H1 (cell line): ENCODE results near the gene CACUL1. TPM values are rescaled to one million over a fixed set of nuclear protein-coding genes. Genes with fewer than 3 reads are reported as not detected.
A peak's percentile ranks its signal among the peaks of the same experiment; 100 is the strongest.

ENCODE experiments used
- CTCF ChIA-PET: fragments of 300-600 bp; sonication (Branson Sonifier 250); formaldehyde crosslinking; loops from one replicate; lab custom pipeline; 2021; ENCODE audit not compliant: partially characterized antibody; lab: Charles Lee
- POLR2A ChIA-PET: fragments of 300-600 bp; sonication (Branson Sonifier 250); formaldehyde crosslinking; loops from one replicate; lab custom pipeline; 2021; ENCODE audit warnings: inconsistent platforms; ENCODE audit not compliant: partially characterized antibody; lab: Charles Lee
- DNase-seq, 2 experiments: peaks; one replicate each; pipeline versions ENCODE4 v3.0.0 to v3.0.0-alpha.2; 2010 to 2022; ENCODE audit warnings: low spot score in 2 of 2, low read depth in 1 of 2, mixed read lengths in 1 of 2
- FAIRE-seq: peaks from 2 replicates; lab custom pipeline; 2011; peaks lifted over from hg19 to GRCh38; lab: Jason Lieb, UNC
- H2AFZ ChIP-seq: 2 replicates; pipeline ENCODE4 v1.8.1; 2012; ENCODE audit warnings: low read length, inconsistent platforms
- H2AK5ac ChIP-seq: 2 replicates; pipeline ENCODE4 v1.6.1; 2013; ENCODE audit warnings: low read depth, low read length
- H2BK120ac ChIP-seq: replicated peaks from 2 replicates; pipeline ENCODE3; 2013; ENCODE audit warnings: low read depth, low read length, inconsistent platforms
- H2BK12ac ChIP-seq: 2 replicates; pipeline ENCODE4 v1.6.1; 2013; ENCODE audit warnings: low read depth, low read length
- H2BK15ac ChIP-seq: 2 replicates; pipeline ENCODE4 v1.6.1; 2013; ENCODE audit warnings: low read length
- H2BK20ac ChIP-seq: 2 replicates; pipeline ENCODE4 v1.6.1; 2013; ENCODE audit warnings: low read length
- H2BK5ac ChIP-seq: 2 replicates; pipeline ENCODE4 v1.6.1; 2013; ENCODE audit warnings: low read depth, low read length
- H3K14ac ChIP-seq: 2 replicates; pipeline ENCODE4 v1.6.1; 2013; ENCODE audit warnings: inconsistent platforms; ENCODE audit not compliant: insufficient read length
- H3K18ac ChIP-seq: 2 replicates; pipeline ENCODE4 v1.6.1; 2013; ENCODE audit warnings: low read length; ENCODE audit errors: extremely low read depth
- H3K23ac ChIP-seq: 2 replicates; pipeline ENCODE4 v1.6.1; 2013; ENCODE audit warnings: inconsistent platforms; ENCODE audit not compliant: insufficient read length
- H3K23me2 ChIP-seq: 2 replicates; pipeline ENCODE4 v1.6.1; 2013; ENCODE audit warnings: low read depth, low read length
- H3K27ac ChIP-seq: 2 replicates; pipeline ENCODE4 v1.6.1; 2011; ENCODE audit warnings: low read depth, low read length, inconsistent platforms
- H3K27me3 ChIP-seq, 4 experiments: replicated peaks in 1 of 4; 1 replicate in 1 of 4; 2 replicates in 3 of 4; pipeline versions ENCODE4 v1.6.1 to v1.8.1; 2011 to 2013; ENCODE audit warnings: low read length in 3 of 4, mild to moderate bottlenecking in 3 of 4, inconsistent platforms in 2 of 4, mixed read lengths in 2 of 4, moderate library complexity in 1 of 4; ENCODE audit not compliant: control insufficient read depth in 3 of 4, insufficient read depth in 3 of 4; ENCODE audit errors: extremely low read depth in 1 of 4
- H3K36me3 ChIP-seq, 4 experiments: 2 replicates each; pipeline versions ENCODE4 v1.6.1 to v1.8.1; 2011 to 2013; ENCODE audit warnings: mild to moderate bottlenecking in 4 of 4, low read length in 3 of 4, moderate library complexity in 2 of 4, control low read depth in 1 of 4, inconsistent platforms in 1 of 4; ENCODE audit not compliant: insufficient read depth in 4 of 4, control insufficient read depth in 2 of 4
- H3K4ac ChIP-seq: replicated peaks from 2 replicates; pipeline ENCODE3; 2013; ENCODE audit warnings: low read length, low read depth, mixed read lengths, inconsistent platforms; ENCODE audit not compliant: insufficient read length
- H3K4me1 ChIP-seq, 4 experiments: replicated peaks in 1 of 4; 1 replicate in 1 of 4; 2 replicates in 3 of 4; pipeline versions ENCODE4 v1.6.1 to v1.8.1; 2011 to 2013; ENCODE audit warnings: low read length in 3 of 4, inconsistent platforms in 2 of 4, mixed read lengths in 1 of 4; ENCODE audit not compliant: insufficient read depth in 4 of 4, control insufficient read depth in 3 of 4
- H3K4me2 ChIP-seq, 2 experiments: 2 replicates each; pipeline versions ENCODE4 v1.6.1 to v1.8.1; 2011 to 2013; ENCODE audit warnings: low read depth in 2 of 2, low read length in 2 of 2, control low read depth in 1 of 2, inconsistent platforms in 1 of 2, mild to moderate bottlenecking in 1 of 2; ENCODE audit not compliant: insufficient read depth in 1 of 2
- H3K4me3 ChIP-seq, 4 experiments: fragments of 200-600, 300-600 bp in 1 of 4; sonication (generic), shearing (Covaris generic), sonication (Bioruptor Twin) in 1 of 4; 2 replicates each; pipeline versions ENCODE4 v1.5.1 to v1.8.1; 2011 to 2016; ENCODE audit warnings: low read length in 4 of 4, low read depth in 3 of 4, control low read depth in 2 of 4, inconsistent platforms in 2 of 4, mild to moderate bottlenecking in 2 of 4, mixed read lengths in 1 of 4, moderate library complexity in 1 of 4; ENCODE audit not compliant: insufficient read depth in 2 of 4; ENCODE audit errors: extremely low read depth in 1 of 4
- H3K56ac ChIP-seq: replicated peaks from 2 replicates; pipeline ENCODE3; 2013; ENCODE audit warnings: low read depth, mild to moderate bottlenecking, mixed read lengths, low read length, inconsistent platforms; ENCODE audit not compliant: insufficient read length
- H3K79me1 ChIP-seq: 2 replicates; pipeline ENCODE4 v1.6.1; 2013; ENCODE audit warnings: low read depth, low read length, control low read depth
- H3K79me2 ChIP-seq, 2 experiments: 2 replicates each; pipeline versions ENCODE4 v1.6.1 to v1.8.1; 2012 to 2013; ENCODE audit warnings: low read length in 2 of 2, mild to moderate bottlenecking in 2 of 2, inconsistent platforms in 1 of 2; ENCODE audit not compliant: insufficient read depth in 2 of 2, control insufficient read depth in 1 of 2
- H3K9ac ChIP-seq, 4 experiments: replicated peaks in 1 of 4; 1 replicate in 1 of 4; 2 replicates in 3 of 4; pipeline versions ENCODE4 v1.6.1 to v1.8.1; 2011 to 2013; ENCODE audit warnings: low read depth in 3 of 4, low read length in 3 of 4, control low read depth in 2 of 4, mild to moderate bottlenecking in 2 of 4, moderate library complexity in 2 of 4, inconsistent platforms in 1 of 4; ENCODE audit errors: extremely low read depth in 1 of 4
- H3K9me3 ChIP-seq, 2 experiments: 2 replicates each; pipeline versions ENCODE4 v1.6.1 to v1.8.1; 2012 to 2013; ENCODE audit warnings: mild to moderate bottlenecking in 2 of 2, moderate library complexity in 2 of 2, control low read depth in 1 of 2, inconsistent platforms in 1 of 2, low read depth in 1 of 2, low read length in 1 of 2, mixed read lengths in 1 of 2; ENCODE audit not compliant: insufficient read depth in 2 of 2
- H4K20me1 ChIP-seq, 2 experiments: replicated peaks in 1 of 2; 2 replicates each; pipeline versions ENCODE3 to v1.8.1; 2011 to 2013; ENCODE audit warnings: inconsistent platforms in 2 of 2, low read length in 2 of 2, mild to moderate bottlenecking in 1 of 2; ENCODE audit not compliant: insufficient read depth in 2 of 2, control insufficient read depth in 1 of 2
- H4K5ac ChIP-seq: 2 replicates; pipeline ENCODE4 v1.6.1; 2013; ENCODE audit warnings: low read length, low read depth, mixed read lengths, inconsistent platforms; ENCODE audit not compliant: insufficient read length
- H4K8ac ChIP-seq: 2 replicates; pipeline ENCODE4 v1.8.0; 2013; ENCODE audit warnings: mild to moderate bottlenecking, moderate library complexity, low read length, inconsistent platforms; ENCODE audit not compliant: insufficient read depth; ENCODE audit errors: extremely low read depth
- H4K91ac ChIP-seq: replicated peaks from 2 replicates; pipeline ENCODE3; 2013; ENCODE audit warnings: low read length, mixed read lengths, inconsistent platforms; ENCODE audit not compliant: insufficient read length
- RAD21 ChIP-seq, 2 experiments: IDR thresholded peaks in 1 of 2; conservative IDR thresholded peaks in 1 of 2; 2 replicates each; pipeline ENCODE4 v1.6.1; 2011; ENCODE audit warnings: low read depth in 2 of 2, low read length in 2 of 2, improper control_type of control experiment in 1 of 2, inconsistent platforms in 1 of 2, mild to moderate bottlenecking in 1 of 2, moderate library complexity in 1 of 2
- WGBS, 2 experiments: shearing (Covaris generic) in 1 of 2; methylation state at CpG; one replicate each; pipeline versions ENCODE4 v1.1.6 to v1.1.7; 2013 to 2015; ENCODE audit warnings: low lambda C conversion rate in 2 of 2, mixed read lengths in 2 of 2, inconsistent platforms in 1 of 2, low coverage in 1 of 2, missing lambda C conversion rate in 1 of 2; ENCODE audit not compliant: insufficient replicate concordance in 2 of 2, insufficient coverage in 1 of 2, insufficient read length in 1 of 2; ENCODE audit errors: extremely low coverage in 1 of 2, missing lambda C conversion rate in 1 of 2; 5-methylcytosine and 5-hydroxymethylcytosine counted together
- polyA plus RNA-seq, 7 experiments: library from polyadenylated mRNA; depleted of rRNA in 3 of 7; stranded (reverse) in 5 of 7; unstranded in 2 of 7; fragments of >200 nt in 5 of 7; fragments of 200-250 nt in 2 of 7; gene quantifications; 1 replicate in 5 of 7; 2 replicates in 1 of 7; 4 replicates in 1 of 7; pipeline versions ENCODE4 v1.2.1 to v1.2.3, GENCODE V29; 2011 to 2013; ENCODE audit warnings: missing spikeins in 2 of 7, mixed read lengths in 2 of 7
- total RNA-seq: library from RNA; stranded (reverse); fragmentation: NEBNext Ultra II Directional; extraction: Animal tissue kit (Norgen Biotek cat#: 25700); gene quantifications from 2 replicates; pipeline ENCODE4 v1.2.1, GENCODE V29; 2021
- TF ChIP-seq, protein P1 (sequence below): IDR thresholded peaks from 2 replicates; pipeline ENCODE4 v1.6.1; 2012; ENCODE audit warnings: inconsistent platforms
- TF ChIP-seq, protein P2 (sequence below): IDR thresholded peaks from 2 replicates; pipeline ENCODE4 v1.6.1; 2012; ENCODE audit warnings: inconsistent platforms

Gene CACUL1
- total and polyA plus RNA-seq, 2 of the 8 experiments (the other 6 are each of a cell fraction or from before 2014, with no cell fraction given) = 6.5 to 34.2 TPM

DNA sequence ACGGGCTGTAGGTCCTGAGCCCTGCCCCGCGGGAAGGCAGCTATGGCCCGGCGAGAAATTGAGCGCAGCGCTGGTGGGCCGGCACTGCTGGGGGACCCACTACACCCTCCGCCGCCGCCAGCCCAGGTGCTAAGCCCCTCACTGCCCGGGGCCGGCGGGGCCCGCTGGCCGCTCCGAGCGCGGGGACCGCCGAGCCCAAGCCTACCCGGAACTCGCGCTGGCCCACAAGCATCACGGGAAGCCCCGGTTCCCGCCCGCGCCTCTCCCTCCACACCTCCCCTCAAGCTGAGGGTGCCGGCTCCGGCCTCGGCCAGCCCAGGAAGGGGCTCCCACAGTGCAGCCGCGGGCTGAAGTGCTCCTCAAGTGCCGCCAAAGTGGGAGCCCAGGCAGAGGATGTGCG lies 5.5 kb upstream of the CACUL1 start:
- Histone ChIP-seq H3K56ac (no peak overlapping the region), H3K4me1 (no peaks in the 10 kb centered on the region; a peak in 1 of 7 replicates), H3K14ac (no peak overlapping the region), H3K9ac (0 out of 7 replicates have a peak overlapping the region, but pooled peaks of 1 of the 4 experiments have one; percentile 18), H4K5ac (no peak overlapping the region), H3K23me2 (peaks cover 2% of the 10 kb centered on the region; the same call in 1 of the 2 replicates), H2BK20ac (no peak overlapping the region), H3K23ac (no peak overlapping the region), H2BK15ac (no peak overlapping the region), H2BK5ac (no peak overlapping the region), H3K27ac (no peak overlapping the region), H3K4ac (no peak overlapping the region), H3K9me3 (no peaks in the 10 kb centered on the region), H3K27me3 (peaks cover 0 to 2% (median 0%) of the 10 kb centered on the region in 4 experiments; a peak in 2 of 7 replicates), H3K4me3 (peak overlapping the region; percentile 7 to 55 (median 22); a peak in 6 of 8 replicates), H4K8ac (peak overlapping the region; percentile 82; the same call in 1 of the 2 replicates), H2AK5ac (no peak overlapping the region), H2BK120ac (no peak overlapping the region), H3K36me3 (no peaks in the 10 kb centered on the region), H3K18ac (no peak overlapping the region), H3K79me1 (no peaks in the 10 kb centered on the region), H4K20me1 (no peaks in the 10 kb centered on the region), H2AFZ (no peak overlapping the region), H2BK12ac (no peak overlapping the region), H4K91ac (no peak overlapping the region), H3K4me2 (peak overlapping the region; percentile 51 to 56; a peak in 3 of 4 replicates), H3K79me2 (no peaks in the 10 kb centered on the region)
- POLR2A ChIA-PET = interaction anchor here (0.6 to 1.2 kb wide), 3 partner anchors 10 to 147 kb away, joined by 3 read pairs; no protein-coding TSS in a partner anchor
- no peak for TF ChIP-seq RAD21 (IDR thresholded peaks at IDR 0.05 in 1 of 2, conservative IDR thresholded peaks at IDR 0.05 in 1 of 2; ENCODE audit: low read depth in 2 of 2, low read length in 2 of 2)
- TF ChIP-seq, protein P1, sequence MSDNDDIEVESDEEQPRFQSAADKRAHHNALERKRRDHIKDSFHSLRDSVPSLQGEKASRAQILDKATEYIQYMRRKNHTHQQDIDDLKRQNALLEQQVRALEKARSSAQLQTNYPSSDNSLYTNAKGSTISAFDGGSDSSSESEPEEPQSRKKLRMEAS = 0 out of 2 replicates have a peak, but pooled peaks have one; percentile 40
- TF ChIP-seq, protein P2, sequence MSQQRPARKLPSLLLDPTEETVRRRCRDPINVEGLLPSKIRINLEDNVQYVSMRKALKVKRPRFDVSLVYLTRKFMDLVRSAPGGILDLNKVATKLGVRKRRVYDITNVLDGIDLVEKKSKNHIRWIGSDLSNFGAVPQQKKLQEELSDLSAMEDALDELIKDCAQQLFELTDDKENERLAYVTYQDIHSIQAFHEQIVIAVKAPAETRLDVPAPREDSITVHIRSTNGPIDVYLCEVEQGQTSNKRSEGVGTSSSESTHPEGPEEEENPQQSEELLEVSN = peak; percentile 85
- 22% methylated on average over 24 of the region's 36 CpGs; no CpG with 5 or more reads in 1 of the 2 experiments for WGBS, 2 experiments
- FAIRE-seq = no peak
- no peak for DNase-seq
- CTCF ChIA-PET = interaction anchor here (0.6 to 1.3 kb wide), 4 partner anchors 10 to 99 kb away, joined by 3 to 4 read pairs (median 3); no protein-coding TSS in a partner anchor
